ENCODE results near the gene DICER1.

The DICER1 gene

DNA sequence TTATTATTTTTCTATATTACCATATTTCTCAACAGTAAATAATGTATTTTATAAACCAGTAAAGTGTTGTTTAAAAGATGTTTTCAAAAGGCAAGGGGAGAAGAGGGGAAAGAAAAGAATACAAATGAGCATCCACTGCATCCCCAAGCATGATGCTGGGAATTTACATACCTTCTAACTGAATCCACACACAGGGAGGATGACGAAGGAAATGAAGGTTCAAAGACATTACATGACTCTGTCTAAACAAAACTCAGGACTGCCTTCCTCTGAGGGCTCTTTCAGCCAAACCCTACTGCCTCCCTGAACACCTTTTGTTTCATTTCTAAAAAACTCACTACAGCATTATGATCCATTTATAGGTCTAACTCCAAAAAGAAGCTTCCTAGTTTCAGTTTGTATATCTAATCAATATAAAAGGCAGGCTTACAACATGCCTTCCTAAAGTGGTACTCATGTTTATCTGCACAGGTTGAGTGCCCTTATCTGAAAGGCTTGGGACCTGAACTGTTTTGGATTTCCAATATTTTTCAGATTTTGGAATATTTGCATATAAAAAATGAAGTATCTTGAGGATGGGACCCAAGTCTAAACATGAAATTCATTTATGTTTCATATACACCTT, 30.3 kb downstream of the DICER1 start:
- Histone ChIP-seq H3K36me3 (replicated peaks; ENCODE audit: low read depth, low read length) (peaks cover 33% of the 10 kb centered on the region), H3K79me2 (ENCODE audit: low read length) (no peaks in the 10 kb centered on the region), H4K20me1 (ENCODE audit: insufficient read depth, low read length) (no peaks in the 10 kb centered on the region), H2AFZ (ENCODE audit: low read depth, low read length) (no peak overlapping the region), H3K4me1 (ENCODE audit: low read length) (no peaks in the 10 kb centered on the region), H3K9me3 (ENCODE audit: insufficient read depth, low read length) (no peaks in the 10 kb centered on the region), H3K9ac (ENCODE audit: low read length) (no peak overlapping the region), H3K27me3 (ENCODE audit: low read depth, low read length) (no peaks in the 10 kb centered on the region), H3K4me2 (ENCODE audit: low read length) (no peak overlapping the region), H3K4me3 (ENCODE audit: low read length) (no peak overlapping the region), H3K27ac (ENCODE audit: low read length) (no peak overlapping the region)
- no peak for TF ChIP-seq EZH2phosphoT487 (IDR thresholded peaks at IDR 0.05; ENCODE audit: low read depth)
- TF ChIP-seq, protein P1, sequence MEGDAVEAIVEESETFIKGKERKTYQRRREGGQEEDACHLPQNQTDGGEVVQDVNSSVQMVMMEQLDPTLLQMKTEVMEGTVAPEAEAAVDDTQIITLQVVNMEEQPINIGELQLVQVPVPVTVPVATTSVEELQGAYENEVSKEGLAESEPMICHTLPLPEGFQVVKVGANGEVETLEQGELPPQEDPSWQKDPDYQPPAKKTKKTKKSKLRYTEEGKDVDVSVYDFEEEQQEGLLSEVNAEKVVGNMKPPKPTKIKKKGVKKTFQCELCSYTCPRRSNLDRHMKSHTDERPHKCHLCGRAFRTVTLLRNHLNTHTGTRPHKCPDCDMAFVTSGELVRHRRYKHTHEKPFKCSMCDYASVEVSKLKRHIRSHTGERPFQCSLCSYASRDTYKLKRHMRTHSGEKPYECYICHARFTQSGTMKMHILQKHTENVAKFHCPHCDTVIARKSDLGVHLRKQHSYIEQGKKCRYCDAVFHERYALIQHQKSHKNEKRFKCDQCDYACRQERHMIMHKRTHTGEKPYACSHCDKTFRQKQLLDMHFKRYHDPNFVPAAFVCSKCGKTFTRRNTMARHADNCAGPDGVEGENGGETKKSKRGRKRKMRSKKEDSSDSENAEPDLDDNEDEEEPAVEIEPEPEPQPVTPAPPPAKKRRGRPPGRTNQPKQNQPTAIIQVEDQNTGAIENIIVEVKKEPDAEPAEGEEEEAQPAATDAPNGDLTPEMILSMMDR (IDR thresholded peaks at IDR 0.05; ENCODE audit: low read depth, low read length) = no peak

DNA sequence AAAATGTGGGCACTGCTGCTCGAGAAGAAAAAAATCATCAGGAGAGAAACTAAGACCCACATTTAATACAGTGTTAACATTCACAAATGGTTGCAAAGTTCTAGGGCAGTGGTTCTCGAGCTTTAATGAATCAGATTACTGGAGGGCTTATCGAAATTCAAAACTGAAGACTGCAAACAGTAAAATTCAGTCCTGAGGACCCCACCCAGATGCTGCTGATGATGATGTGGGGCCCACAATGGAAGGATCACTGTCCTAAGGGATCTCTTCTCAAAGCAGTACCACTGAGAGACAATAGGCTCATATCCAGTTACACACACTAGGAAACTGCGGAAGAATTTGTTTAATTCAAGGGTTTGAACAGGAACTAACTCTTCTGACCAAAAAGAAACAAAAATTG, 31.4 kb downstream of the DICER1 start:
- Histone ChIP-seq H3K4me3 (ENCODE audit: low read length) (no peak overlapping the region), H3K36me3 (replicated peaks; ENCODE audit: low read depth, low read length) (peaks cover 29% of the 10 kb centered on the region), H3K4me1 (ENCODE audit: low read length) (no peaks in the 10 kb centered on the region), H3K79me2 (ENCODE audit: low read length) (no peaks in the 10 kb centered on the region), H3K9ac (ENCODE audit: low read length) (no peak overlapping the region), H2AFZ (ENCODE audit: low read depth, low read length) (no peak overlapping the region), H3K9me3 (ENCODE audit: insufficient read depth, low read length) (no peaks in the 10 kb centered on the region), H3K27me3 (ENCODE audit: low read depth, low read length) (no peaks in the 10 kb centered on the region), H3K27ac (ENCODE audit: low read length) (no peak overlapping the region), H4K20me1 (ENCODE audit: insufficient read depth, low read length) (no peaks in the 10 kb centered on the region), H3K4me2 (ENCODE audit: low read length) (no peak overlapping the region)
- TF ChIP-seq EZH2phosphoT487 (IDR thresholded peaks at IDR 0.05; ENCODE audit: low read depth) = no peak
- TF ChIP-seq, protein P1 (IDR thresholded peaks at IDR 0.05; ENCODE audit: low read depth, low read length) = no peak

DNA sequence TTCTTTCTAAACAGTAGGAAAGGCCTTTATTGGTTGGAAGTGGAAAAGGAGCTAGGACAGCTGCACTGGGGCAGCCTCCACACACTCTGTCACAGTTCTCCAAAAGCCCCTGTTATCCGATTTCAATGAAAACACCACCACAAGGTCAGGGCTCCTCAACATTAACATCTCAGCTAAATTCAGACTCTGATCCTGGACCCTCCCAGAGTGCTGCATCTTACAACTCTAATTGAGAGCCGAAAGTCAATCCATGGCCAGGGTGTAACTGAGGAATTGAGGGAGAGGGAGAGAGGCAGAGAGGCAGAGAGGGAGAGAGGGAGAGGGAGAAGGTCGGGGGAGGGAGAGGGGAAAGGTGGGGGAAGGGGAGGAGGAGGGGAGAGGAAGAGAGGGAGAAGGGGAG, 32.1 kb downstream of the DICER1 start:
- no peak for TF ChIP-seq EZH2phosphoT487 (IDR thresholded peaks at IDR 0.05; ENCODE audit: low read depth)
- TF ChIP-seq, protein P1 (IDR thresholded peaks at IDR 0.05; ENCODE audit: low read depth, low read length) = no peak
- Histone ChIP-seq H3K4me3 (ENCODE audit: low read length) (no peak overlapping the region), H4K20me1 (ENCODE audit: insufficient read depth, low read length) (no peaks in the 10 kb centered on the region), H3K9ac (ENCODE audit: low read length) (no peak overlapping the region), H3K36me3 (replicated peaks; ENCODE audit: low read depth, low read length) (peaks cover 30% of the 10 kb centered on the region), H3K27ac (ENCODE audit: low read length) (no peak overlapping the region), H3K4me2 (ENCODE audit: low read length) (no peak overlapping the region), H3K79me2 (ENCODE audit: low read length) (no peaks in the 10 kb centered on the region), H3K9me3 (ENCODE audit: insufficient read depth, low read length) (no peaks in the 10 kb centered on the region), H2AFZ (ENCODE audit: low read depth, low read length) (no peak overlapping the region), H3K4me1 (ENCODE audit: low read length) (no peaks in the 10 kb centered on the region), H3K27me3 (ENCODE audit: low read depth, low read length) (no peaks in the 10 kb centered on the region)

DNA sequence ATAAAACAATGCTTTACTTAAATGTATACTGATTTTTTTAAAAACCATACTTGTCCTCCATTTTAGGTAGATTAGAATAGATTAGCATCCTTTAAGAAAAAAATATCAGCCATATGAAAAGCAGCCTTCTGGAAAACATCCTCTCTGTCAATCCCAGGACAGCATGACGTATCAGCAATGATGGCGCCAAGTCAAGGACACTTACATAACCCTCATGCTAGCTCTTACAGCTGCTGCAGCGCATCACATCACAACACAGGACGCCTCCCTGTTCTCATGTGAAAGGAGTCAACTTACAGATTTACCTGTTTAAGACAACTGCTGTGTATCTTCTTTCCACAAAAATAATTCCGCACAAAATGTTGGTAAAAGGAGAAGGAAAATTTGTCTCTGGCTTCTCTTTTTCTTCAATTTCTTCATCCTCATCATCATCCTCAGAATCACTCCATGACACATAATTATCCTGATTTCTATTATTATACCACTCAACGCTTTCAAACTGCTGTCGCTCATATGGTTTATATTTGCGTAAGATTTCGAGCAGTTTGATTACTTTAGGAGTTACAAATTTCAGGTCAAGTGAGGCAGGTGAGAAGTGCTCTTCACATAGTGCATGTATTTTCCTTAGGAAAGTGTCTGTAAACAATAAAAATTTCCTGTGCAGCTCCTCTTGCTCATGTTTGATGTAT, 33.3 kb downstream of the DICER1 start:
- Histone ChIP-seq H3K4me3 (ENCODE audit: low read length) (no peak overlapping the region), H3K4me1 (ENCODE audit: low read length) (no peaks in the 10 kb centered on the region), H3K27me3 (ENCODE audit: low read depth, low read length) (no peaks in the 10 kb centered on the region), H3K9ac (ENCODE audit: low read length) (no peak overlapping the region), H3K4me2 (ENCODE audit: low read length) (no peak overlapping the region), H3K9me3 (ENCODE audit: insufficient read depth, low read length) (no peaks in the 10 kb centered on the region), H3K79me2 (ENCODE audit: low read length) (no peaks in the 10 kb centered on the region), H3K36me3 (replicated peaks; ENCODE audit: low read depth, low read length) (peaks cover 29% of the 10 kb centered on the region), H2AFZ (ENCODE audit: low read depth, low read length) (no peak overlapping the region), H3K27ac (ENCODE audit: low read length) (no peak overlapping the region), H4K20me1 (ENCODE audit: insufficient read depth, low read length) (no peaks in the 10 kb centered on the region)
- no peak for TF ChIP-seq EZH2phosphoT487 (IDR thresholded peaks at IDR 0.05; ENCODE audit: low read depth)
- TF ChIP-seq, protein P1 (IDR thresholded peaks at IDR 0.05; ENCODE audit: low read depth, low read length) = no peak
